Astrocyte of the spinal cord (primary cell): Measurements from ENCODE around the gene CNNM2.

Source experiments
- DNase-seq: peaks from one replicate; pipeline ENCODE4 v3.0.0; 2011; ENCODE audit warnings: low read depth, low spot score
- H3K4me3 ChIP-seq: 2 replicates; pipeline ENCODE4 v1.5.1; 2011; ENCODE audit warnings: low read depth, mild to moderate bottlenecking, low read length, moderate library complexity
- in situ Hi-C: cut with HindIII; loops from 2 replicates; pipeline ENCODE4 v1.10.0; 2017; ENCODE audit warnings: low sequenced_read_pairs
- TF ChIP-seq, protein P1 (sequence below): IDR thresholded peaks from 2 replicates; pipeline ENCODE4 v1.5.1; 2012; ENCODE audit warnings: low read depth, mild to moderate bottlenecking, low read length, inconsistent platforms

CNNM2 gene

DNA sequence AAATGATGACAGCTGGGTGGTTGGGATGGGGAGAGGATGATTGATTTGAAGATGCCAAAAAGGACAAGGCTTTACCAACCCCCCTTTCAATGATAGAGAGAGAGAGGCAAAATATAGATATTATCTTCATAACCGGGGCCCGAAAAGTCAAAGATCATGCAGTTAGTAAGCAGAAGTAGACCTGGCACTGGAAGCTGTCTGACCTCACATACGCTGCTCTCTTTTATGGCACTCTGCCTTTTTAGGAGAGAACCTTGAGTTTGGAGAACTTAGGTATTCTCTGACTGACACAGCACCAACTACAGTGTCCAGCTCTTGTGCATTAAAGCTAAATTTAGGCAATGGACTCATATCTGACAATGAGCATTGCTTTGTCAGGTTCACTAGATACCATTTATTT, 30.7 kb downstream of the CNNM2 start:
- TF ChIP-seq, protein P1, sequence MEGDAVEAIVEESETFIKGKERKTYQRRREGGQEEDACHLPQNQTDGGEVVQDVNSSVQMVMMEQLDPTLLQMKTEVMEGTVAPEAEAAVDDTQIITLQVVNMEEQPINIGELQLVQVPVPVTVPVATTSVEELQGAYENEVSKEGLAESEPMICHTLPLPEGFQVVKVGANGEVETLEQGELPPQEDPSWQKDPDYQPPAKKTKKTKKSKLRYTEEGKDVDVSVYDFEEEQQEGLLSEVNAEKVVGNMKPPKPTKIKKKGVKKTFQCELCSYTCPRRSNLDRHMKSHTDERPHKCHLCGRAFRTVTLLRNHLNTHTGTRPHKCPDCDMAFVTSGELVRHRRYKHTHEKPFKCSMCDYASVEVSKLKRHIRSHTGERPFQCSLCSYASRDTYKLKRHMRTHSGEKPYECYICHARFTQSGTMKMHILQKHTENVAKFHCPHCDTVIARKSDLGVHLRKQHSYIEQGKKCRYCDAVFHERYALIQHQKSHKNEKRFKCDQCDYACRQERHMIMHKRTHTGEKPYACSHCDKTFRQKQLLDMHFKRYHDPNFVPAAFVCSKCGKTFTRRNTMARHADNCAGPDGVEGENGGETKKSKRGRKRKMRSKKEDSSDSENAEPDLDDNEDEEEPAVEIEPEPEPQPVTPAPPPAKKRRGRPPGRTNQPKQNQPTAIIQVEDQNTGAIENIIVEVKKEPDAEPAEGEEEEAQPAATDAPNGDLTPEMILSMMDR, result no peak
- in situ Hi-C loops, result no loop called here
- no peak overlapping the region for H3K4me3 ChIP-seq
- no peak for DNase-seq

DNA sequence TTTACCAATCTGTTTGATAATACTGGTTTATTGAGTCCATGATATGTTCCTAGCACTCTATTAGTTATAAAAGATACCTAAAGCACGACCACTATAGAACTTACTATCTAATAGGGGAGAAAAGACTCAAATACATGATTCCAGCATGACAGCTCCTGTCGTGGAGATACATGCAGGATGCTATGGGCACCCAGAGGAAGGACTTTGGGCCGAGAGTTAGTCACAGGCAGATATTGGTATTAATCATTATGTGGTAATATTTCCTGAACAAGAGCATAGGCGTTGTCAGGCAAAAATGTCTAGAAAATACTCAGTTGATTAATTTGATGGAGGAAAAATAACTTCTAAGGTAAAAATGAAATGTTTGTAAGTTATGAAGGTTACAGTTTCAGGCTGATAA, 31.8 kb downstream of the CNNM2 start:
- no peak for DNase-seq

GRCh38 chr10:102951316-102951715, 33.2 kb downstream of the CNNM2 start:
- DNase-seq, result no peak
- TF ChIP-seq, protein P1, result no peak
- H3K4me3 ChIP-seq, result no peak overlapping the region
- in situ Hi-C loops, result no loop called here

More for the DNA sequence above, 31.8 kb downstream of the CNNM2 start:
- TF ChIP-seq, protein P1, result no peak
- in situ Hi-C loops, result no loop called here
- no peak overlapping the region for H3K4me3 ChIP-seq

- TF ChIP-seq, protein P1, result no peak
- DNase-seq, result no peak
- in situ Hi-C loops, result no loop called here
- no peak overlapping the region for H3K4me3 ChIP-seq
These were observed 41.3 kb downstream of the CNNM2 start for GRCh38 chr10:102959360-102959759.

- no peak overlapping the region for H3K4me3 ChIP-seq
- TF ChIP-seq, protein P1, result no peak
- DNase-seq, result no peak
- in situ Hi-C loops, result no loop called here
These were observed 42.1 kb downstream of the CNNM2 start for GRCh38 chr10:102960157-102960556.

DNA sequence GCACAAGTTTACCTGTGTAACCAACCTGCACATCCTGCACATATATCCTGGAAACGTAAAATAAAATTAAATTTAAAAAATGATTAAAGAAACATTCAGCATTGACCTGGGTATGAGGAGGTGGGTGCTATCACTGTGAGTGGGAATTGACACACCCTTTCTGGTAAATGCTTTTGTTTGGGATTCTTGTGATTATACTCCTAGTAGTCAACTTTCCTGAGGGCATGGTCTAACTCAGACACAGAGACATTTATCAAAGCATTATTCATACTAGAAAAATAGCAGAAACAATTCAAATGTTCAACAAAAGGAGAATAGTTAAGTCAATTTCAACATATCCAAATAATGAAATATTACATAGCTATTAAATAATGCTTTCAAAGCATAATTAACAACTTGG, 44.2 kb downstream of the CNNM2 start:
- DNase-seq, result no peak
- in situ Hi-C loops, result no loop called here
- H3K4me3 ChIP-seq, result no peak overlapping the region
- TF ChIP-seq, protein P1, result no peak
